ENCODE data around the gene OR1I1.

GRCh38 chr19:15109768-15110417 is 27.9 kb downstream of the OR1I1 start:
- TF ChIP-seq TEAD1 (CRISPR knock-in tag; IDR thresholded peaks at IDR 0.05) (no peak), CREM (CRISPR knock-in tag; IDR thresholded peaks at IDR 0.05) (no peak), CTCF (IDR thresholded peaks at IDR 0.05) (no peak), AR (CRISPR knock-in tag; IDR thresholded peaks at IDR 0.05) (no peak), E2F5 (CRISPR knock-in tag; IDR thresholded peaks at IDR 0.05) (no peak), E2F4 (CRISPR knock-in tag; IDR thresholded peaks at IDR 0.05; ENCODE audit: borderline replicate concordance, low read depth) (no peak)
- TF ChIP-seq, protein P1, sequence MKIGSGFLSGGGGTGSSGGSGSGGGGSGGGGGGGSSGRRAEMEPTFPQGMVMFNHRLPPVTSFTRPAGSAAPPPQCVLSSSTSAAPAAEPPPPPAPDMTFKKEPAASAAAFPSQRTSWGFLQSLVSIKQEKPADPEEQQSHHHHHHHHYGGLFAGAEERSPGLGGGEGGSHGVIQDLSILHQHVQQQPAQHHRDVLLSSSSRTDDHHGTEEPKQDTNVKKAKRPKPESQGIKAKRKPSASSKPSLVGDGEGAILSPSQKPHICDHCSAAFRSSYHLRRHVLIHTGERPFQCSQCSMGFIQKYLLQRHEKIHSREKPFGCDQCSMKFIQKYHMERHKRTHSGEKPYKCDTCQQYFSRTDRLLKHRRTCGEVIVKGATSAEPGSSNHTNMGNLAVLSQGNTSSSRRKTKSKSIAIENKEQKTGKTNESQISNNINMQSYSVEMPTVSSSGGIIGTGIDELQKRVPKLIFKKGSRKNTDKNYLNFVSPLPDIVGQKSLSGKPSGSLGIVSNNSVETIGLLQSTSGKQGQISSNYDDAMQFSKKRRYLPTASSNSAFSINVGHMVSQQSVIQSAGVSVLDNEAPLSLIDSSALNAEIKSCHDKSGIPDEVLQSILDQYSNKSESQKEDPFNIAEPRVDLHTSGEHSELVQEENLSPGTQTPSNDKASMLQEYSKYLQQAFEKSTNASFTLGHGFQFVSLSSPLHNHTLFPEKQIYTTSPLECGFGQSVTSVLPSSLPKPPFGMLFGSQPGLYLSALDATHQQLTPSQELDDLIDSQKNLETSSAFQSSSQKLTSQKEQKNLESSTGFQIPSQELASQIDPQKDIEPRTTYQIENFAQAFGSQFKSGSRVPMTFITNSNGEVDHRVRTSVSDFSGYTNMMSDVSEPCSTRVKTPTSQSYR (CRISPR knock-in tag; IDR thresholded peaks at IDR 0.05) = no peak
- TF ChIP-seq, protein P2, sequence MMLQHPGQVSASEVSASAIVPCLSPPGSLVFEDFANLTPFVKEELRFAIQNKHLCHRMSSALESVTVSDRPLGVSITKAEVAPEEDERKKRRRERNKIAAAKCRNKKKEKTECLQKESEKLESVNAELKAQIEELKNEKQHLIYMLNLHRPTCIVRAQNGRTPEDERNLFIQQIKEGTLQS (CRISPR knock-in tag; conservative IDR thresholded peaks at IDR 0.05) = no peak
